HG02938 (cell line): ENCODE measurements around the gene NOTCH1.

ENCODE experiments used
- ATAC-seq: cut with Tn5 transposase; IDR thresholded peaks from one replicate; pipeline ENCODE4 v1.9.1; 2021; ENCODE audit warnings: mild to moderate bottlenecking, moderate library complexity; ENCODE audit not compliant: unreplicated experiment

NOTCH1 gene

DNA sequence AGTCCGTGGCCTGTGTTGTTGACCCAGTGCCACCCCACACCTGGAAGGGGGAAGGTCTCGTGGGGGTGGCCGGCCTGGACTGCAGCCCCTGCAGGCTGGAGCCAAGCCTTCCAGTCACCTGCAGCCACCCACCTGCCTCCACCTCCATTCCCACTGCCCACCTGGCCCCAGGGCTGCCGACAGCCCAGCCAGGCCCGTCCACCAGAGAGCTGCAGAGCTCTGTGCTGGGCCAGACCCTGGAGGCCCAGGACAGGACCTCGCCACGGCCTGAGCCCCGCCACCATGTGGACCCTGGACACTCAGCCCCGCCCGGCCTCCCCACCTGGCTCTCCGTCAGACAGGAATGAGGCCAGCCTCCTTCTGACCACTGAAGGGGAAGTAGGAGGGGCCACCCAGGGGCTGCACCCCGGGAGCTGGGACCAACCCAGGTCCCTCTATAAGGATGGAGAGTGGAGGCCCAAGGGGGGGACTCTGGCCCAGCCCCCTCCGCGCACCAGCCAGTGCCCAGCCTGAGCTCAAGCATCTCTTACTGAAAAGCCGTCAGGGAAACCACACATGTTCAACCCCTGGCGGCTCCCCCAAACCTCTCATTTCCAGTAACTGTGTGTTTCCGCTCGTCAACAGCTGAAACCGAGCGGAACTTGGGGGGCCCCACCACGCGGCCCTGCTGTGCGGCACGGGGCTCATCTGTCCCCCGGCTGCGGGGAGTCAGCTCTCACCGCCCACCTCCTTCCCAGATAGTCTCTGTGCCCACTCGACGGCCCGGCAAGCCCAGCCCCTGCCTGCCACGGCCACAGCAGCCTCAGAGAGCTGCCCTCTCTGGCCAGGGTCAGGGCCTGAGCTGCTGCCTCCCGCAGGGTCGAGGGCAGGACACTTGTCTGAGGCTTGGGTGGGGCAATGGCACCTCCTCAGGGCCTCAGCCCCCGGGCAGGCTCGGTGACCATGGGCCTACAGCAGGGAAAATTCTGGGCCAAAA is 12.8 kb downstream of the NOTCH1 start:
- ATAC-seq, result no peak

- ATAC-seq, result no peak
Measured at GRCh38 chr9:136531904-136532798, 13.7 kb downstream of the NOTCH1 start.

DNA sequence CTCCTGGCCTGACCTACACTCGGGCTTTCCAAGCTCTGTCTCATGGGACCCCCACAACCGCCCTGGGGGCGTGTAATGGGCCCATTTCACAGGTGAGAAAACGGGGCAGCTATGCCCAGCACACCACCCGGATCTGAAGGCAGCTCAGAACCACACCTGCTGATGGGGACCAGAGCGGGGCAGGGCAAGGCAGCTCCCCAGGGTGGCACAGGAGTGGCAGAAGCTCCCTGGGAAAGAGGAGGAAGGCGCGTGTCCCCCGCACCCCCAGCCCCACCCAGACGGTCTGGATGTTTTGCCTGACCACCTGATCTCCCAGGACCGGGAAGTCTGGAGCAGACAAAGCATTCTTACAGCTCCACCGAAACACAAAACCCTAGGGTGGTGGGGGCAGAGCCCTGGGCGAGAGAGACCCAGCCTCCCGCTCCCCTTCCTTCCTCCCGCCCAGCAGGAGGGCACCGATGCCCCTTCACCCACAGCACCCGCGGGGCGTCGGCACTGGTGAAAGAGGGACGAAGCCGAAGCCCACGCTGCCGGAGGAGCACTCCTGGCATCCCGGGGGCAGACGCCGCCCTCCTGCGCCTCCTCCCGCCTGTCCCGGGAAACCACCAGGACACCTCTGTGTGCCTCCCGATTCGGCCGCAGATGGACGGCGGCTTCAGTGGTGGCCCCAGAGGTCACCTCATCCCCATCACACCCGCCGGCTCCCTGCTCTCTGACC is 14.5 kb downstream of the NOTCH1 start:
- no peak for ATAC-seq

- ATAC-seq, result no peak
Measured at GRCh38 chr9:136530461-136531089, 15.3 kb downstream of the NOTCH1 start.

DNA sequence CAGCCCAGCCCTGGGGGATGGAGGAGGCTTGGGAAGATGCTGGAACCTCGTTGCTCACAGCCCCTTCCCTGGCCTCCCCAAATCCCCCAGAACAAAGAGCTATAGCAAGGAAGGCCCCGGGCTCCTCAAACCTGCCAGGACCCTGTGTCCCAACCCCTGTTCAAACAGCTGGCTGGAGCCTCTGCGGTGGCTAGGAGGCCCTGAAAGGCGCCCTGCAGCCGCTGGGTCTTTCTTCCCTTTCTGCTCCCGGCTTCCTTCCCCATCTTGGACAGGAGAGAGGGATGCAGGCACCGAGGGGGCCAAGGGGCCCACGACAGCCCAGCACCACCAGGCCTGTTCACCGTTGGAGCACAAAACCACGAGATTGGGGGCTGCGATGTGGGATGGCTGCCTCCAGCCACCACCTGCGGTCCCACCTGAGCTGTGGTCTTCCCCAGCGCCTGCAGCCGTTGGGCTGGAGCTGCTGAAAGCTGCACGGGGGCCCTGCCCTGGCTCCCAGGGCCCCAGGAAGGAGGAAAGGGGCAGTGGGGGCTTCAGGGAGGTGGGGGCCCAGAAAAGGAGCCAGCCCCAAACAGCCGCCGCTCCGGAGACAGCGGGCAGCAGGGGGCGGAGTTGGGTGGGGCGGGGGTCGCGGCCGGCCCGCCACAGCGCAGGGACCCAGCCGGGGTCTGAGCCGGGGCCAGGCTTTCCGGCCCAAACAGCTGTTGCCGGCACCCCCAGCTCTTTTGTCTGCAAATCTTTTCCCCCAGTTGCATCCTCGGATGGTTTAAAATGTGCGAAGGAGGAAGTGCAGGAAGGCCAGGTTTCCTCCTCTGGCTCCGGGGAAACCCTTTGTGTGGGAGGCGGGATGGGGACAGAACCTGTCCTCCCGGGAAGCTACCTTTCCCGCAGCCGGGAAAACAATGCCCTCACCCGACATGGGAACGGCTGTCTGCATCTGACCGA is 16.1 kb downstream of the NOTCH1 start:
- no peak for ATAC-seq

- ATAC-seq, result no peak
Measured at GRCh38 chr9:136528716-136529341, 17.0 kb downstream of the NOTCH1 start.

DNA sequence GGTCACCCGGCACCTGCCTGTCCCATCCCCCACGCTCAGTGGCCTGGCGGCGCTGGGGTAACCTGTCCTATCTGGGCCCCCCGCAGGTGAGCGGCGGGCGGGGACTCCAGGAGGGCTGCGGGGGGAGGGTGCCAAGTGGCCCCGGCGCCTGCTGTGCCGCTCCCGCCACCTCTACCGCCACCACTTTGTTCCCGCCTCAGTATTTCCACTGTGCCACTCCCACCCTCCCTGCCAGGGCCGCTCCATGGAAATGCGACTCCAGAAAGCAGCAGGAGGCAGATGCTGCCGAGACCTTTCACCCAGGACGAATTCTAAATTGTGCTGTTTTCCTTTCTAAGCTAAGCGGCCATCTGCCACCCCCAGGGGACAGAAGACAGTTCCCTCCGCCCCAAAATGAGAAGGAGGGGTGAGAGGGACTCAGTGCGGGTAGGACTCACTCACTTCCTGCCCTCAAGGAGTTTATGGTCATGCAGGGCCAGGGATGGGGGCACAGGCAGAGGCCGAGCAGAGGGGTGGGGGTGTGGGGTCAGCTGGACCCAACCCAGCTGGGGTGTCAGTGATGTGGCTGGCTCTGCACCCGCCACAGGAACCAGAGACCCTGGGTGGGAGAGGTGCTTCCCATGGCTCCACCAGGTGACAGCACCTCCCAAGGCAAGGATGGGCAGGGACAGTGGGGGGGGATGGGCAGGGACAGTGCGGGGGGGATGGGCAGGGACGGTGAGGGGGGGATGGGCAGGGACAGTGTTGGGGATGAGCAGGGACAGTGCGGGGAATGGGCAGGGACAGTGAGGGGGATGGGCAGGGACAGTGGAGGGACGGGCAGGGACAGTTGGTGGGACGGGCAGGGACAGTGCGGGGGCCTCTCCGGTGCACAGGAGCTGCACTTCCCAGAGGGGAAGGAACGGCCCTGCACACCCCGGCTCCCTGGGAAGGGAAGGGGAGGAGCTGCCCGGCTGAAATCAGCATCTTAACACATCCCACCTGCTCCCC is 17.8 kb downstream of the NOTCH1 start:
- ATAC-seq, result no peak

DNA sequence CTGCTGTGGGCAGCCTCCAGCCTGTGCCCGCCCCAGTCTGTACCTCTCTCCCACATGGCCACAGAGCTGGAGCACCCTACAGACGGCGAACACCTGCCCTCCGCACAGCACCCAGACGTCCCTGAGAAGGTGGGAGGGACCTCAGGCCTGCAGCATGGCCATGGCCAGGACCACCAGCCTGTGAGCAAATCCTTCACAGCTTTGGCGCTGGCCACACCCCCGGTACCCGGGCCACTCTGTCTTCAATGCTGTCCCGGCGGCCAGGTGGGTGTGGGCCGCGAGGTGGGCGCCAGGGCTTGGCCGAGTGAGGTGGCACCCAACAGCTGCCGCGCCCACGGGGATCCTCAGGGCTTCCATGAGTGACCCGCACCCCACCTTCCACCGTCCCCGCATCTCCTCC is 18.7 kb downstream of the NOTCH1 start:
- ATAC-seq, result no peak

DNA sequence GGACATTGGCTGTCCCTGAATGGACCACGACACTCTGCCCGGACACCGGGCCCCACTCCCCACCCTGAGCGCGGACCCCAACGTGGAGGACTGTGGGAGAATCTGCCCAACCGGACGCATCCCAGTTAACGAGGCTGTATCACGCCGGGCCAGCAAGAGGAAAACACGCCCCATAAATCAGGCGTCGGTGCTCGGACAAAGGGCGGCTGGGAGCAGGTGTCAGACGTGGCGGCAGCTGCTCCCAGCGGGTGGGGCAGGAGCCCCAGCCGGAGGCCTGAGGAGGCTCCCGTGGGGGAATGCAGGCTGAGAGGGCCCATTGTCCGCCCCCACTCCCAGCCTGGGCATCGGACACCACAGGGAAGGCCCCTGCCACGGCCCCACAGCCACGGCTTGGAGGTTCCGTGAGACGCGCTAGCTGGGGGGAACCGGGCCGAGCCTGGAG is 19.2 kb downstream of the NOTCH1 start:
- ATAC-seq, result no peak

DNA sequence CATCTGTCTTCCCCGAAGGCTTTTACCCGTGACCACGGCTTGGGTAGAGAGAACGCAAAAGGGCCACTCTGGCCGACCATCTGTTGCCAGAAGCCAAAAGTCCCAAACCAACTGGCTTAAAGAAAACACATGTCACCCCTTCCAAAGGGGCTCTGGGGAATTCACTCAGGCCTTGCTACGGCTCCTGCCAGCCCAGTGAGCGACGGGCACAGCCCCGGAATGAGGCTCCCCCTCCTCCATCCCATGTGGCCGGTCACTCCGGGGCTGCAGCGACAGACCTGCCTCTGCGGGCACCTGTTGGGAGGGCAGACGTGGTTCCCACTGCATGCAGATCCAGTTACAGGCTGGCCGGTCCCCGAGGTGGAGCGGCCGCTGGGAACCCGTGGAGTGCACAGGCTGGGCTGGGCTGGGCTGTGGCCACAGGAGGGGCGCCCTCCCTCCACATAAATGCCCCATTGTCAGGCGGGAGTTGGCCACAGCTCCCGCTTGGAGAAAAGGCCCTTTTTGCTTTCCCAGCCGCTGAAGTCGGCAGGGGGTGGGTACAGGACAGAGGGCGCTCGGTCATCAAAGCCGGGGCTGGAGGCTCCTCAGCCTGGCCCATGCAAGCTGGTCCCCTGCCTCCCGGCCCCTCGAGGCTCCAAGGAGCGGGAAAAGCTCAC is 19.9 kb downstream of the NOTCH1 start:
- no peak for ATAC-seq

DNA sequence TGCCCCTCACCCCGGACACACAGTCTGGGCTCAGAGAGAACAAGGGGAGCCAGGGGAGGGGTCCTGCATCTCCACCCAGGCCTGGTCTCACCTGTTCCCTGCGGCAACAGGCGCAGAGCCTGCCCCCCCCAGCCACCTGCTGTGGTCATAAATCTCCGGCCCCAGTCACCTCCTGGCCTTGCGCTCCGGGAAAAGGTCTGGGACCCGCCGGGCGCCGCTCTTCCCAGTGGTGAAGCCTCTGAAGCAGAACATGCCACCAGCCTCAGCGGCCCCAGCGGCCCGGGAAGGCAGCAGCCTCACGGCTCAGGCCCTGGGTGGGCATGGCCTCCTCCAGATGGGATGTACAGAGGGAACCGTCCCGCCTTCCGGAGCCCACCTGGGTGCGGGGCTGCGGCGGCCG is 20.6 kb downstream of the NOTCH1 start:
- no peak for ATAC-seq

GRCh38 chr9:136522314-136523237 is 23.3 kb downstream of the NOTCH1 start:
- ATAC-seq, result no peak

GRCh38 chr9:136521537-136521936 is 24.3 kb downstream of the NOTCH1 start:
- no peak for ATAC-seq

- ATAC-seq, result no peak
Measured at GRCh38 chr9:136520053-136520540, 25.8 kb downstream of the NOTCH1 start.

DNA sequence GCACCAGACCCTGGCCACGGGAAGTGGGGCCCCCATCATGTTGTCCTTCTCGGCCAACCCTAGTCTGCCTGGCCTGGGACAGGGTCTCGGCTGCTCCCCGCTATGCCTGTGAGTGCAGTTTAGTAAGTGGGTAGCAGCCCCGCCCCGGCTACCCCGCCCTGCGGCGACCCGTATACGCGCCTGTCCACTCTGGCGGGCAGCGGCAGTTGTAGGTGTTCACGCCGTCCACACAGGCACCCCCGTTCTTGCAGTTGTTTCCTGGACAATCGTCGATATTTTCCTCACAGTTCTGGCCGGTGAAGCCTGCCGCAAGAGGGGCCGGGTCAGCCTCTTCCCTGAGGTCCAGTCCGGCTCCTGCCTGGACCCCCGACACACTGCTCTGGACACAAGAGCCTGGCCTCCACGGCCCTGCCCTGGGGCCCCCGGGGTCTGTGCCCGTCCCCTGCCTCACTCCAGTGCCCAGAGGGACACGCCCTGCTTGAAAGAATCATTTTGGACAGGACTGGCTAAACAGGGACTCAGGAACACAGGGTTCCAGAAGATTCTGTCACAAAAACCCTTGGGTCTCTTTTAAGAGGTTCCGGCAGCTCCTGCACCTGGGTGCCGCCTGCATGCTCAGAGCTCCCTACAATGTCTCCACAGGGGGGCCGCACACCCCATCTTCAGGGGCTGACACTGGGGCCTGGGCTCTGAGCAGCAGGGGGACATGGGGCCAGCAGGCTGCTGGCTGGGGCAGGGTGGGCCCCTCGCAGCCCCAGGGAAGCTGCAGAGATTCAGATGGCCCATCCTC is 26.4 kb downstream of the NOTCH1 start:
- ATAC-seq, result no peak
